ENCODE results near the gene FPGS. TPM values are rescaled to one million over a fixed set of nuclear protein-coding genes. Genes with fewer than 3 reads are reported as not detected.

FPGS gene
- total RNA-seq, 1 experiment from 2014 or later: 70.6 TPM

GRCh38 chr9:127855522-127855921 lies 52.8 kb downstream of the FPGS start:
- CTCF ChIA-PET: interaction anchor here (1.6 kb wide), 1 partner anchor 14 kb away, joined by 4 read pairs; no protein-coding TSS in a partner anchor
- TF ChIP-seq SP1 (IDR thresholded peaks at IDR 0.05; ENCODE audit: low read depth) (no peak), YY1 (IDR thresholded peaks at IDR 0.05; ENCODE audit: extremely low read depth, insufficient replicate concordance, low read depth, low read length) (no peak), POLR2A (IDR thresholded peaks at IDR 0.05; ENCODE audit: borderline replicate concordance, extremely low read depth, insufficient read depth, insufficient read length) (no peak), ATF3 (IDR thresholded peaks at IDR 0.05) (no peak), SRF (IDR thresholded peaks at IDR 0.05; ENCODE audit: low read depth) (no peak), ZNF274 (IDR thresholded peaks at IDR 0.05; ENCODE audit: low read depth, low read length) (no peak)

GRCh38 chr9:127856094-127856728 lies 53.5 kb downstream of the FPGS start:
- intact Hi-C loops (cut with micrococcal nuclease): no loop called here
- H4K20me1 ChIP-seq (ENCODE audit: insufficient read depth): no peaks in the 10 kb centered on the region

More at GRCh38 chr9:127855522-127855921, 52.8 kb downstream of the FPGS start:
- no peaks in the 10 kb centered on the region for H3K79me2 ChIP-seq (ENCODE audit: insufficient read depth, low read length)
- H3K4me1 ChIP-seq (ENCODE audit: control insufficient read depth in 1 of 2, insufficient read depth in 2 of 2, low read length in 2 of 2): no peaks in the 10 kb centered on the region
- no peaks in the 10 kb centered on the region for H3K9me2 ChIP-seq (ENCODE audit: insufficient read depth)
- RAD21 ChIA-PET (ENCODE audit: low non-redundant PET in 1 of 2, low total read pairs in 2 of 2, uncharacterized antibody in 2 of 2, unreplicated experiment in 2 of 2): no interaction called here
- no peak for DNase-seq (ENCODE audit: low read depth, low spot score)
- no peak overlapping the region for H2AFZ ChIP-seq (ENCODE audit: low read depth, low read length, poor library complexity, severe bottlenecking)
- no peak overlapping the region for H3K9ac ChIP-seq (ENCODE audit: low read length)
- intact Hi-C loops (cut with micrococcal nuclease): no loop called here
- ATAC-seq: no peak
- no TSS peak for BruUV-seq (replicated peaks)
- H4K20me1 ChIP-seq (ENCODE audit: insufficient read depth): no peaks in the 10 kb centered on the region
- no peaks in the 10 kb centered on the region for H3K9me3 ChIP-seq (ENCODE audit: control insufficient read depth in 1 of 2, insufficient read depth in 1 of 2, low read depth in 1 of 2, low read length in 2 of 2)
- no peaks in the 10 kb centered on the region for H3K36me3 ChIP-seq (ENCODE audit: control insufficient read depth in 1 of 2, insufficient read depth in 2 of 2, low read length in 2 of 2)
- no peak overlapping the region for H3K4me2 ChIP-seq (ENCODE audit: low read length)
- no peak overlapping the region for H3K27ac ChIP-seq (ENCODE audit: low read depth, low read length)
- H3K4me3 ChIP-seq (replicated peaks in 1 of 2; ENCODE audit: low read depth in 1 of 2, low read length in 2 of 2): no peak overlapping the region
- POLR2A ChIA-PET: no interaction called here
- H3K27me3 ChIP-seq (ENCODE audit: insufficient read depth, low read length): no peaks in the 10 kb centered on the region

More at GRCh38 chr9:127856094-127856728, 53.5 kb downstream of the FPGS start:
- no peaks in the 10 kb centered on the region for H3K4me1 ChIP-seq (ENCODE audit: control insufficient read depth in 1 of 2, insufficient read depth in 2 of 2, low read length in 2 of 2)
- ChIA-PET RAD21 (ENCODE audit: low non-redundant PET in 1 of 2, low total read pairs in 2 of 2, uncharacterized antibody in 2 of 2, unreplicated experiment in 2 of 2) (no interaction called here), CTCF (interaction anchor here (1.6 kb wide), 1 partner anchor 13 kb away, joined by 4 read pairs; no protein-coding TSS in a partner anchor), POLR2A (no interaction called here)
- no peak overlapping the region for H3K4me2 ChIP-seq (ENCODE audit: low read length)
- H3K4me3 ChIP-seq (replicated peaks in 1 of 2; ENCODE audit: low read depth in 1 of 2, low read length in 2 of 2): no peak overlapping the region
- H3K9ac ChIP-seq (ENCODE audit: low read length): no peak overlapping the region
- ATAC-seq (no peak), DNase-seq (ENCODE audit: low read depth, low spot score) (no peak)
- no peak overlapping the region for H2AFZ ChIP-seq (ENCODE audit: low read depth, low read length, poor library complexity, severe bottlenecking)
- no peaks in the 10 kb centered on the region for H3K9me2 ChIP-seq (ENCODE audit: insufficient read depth)
- no peaks in the 10 kb centered on the region for H3K9me3 ChIP-seq (ENCODE audit: control insufficient read depth in 1 of 2, insufficient read depth in 1 of 2, low read depth in 1 of 2, low read length in 2 of 2)
- no TSS peak for BruUV-seq (replicated peaks)
- no peak overlapping the region for H3K27ac ChIP-seq (ENCODE audit: low read depth, low read length)
- no peaks in the 10 kb centered on the region for H3K79me2 ChIP-seq (ENCODE audit: insufficient read depth, low read length)
- H3K27me3 ChIP-seq (ENCODE audit: insufficient read depth, low read length): no peaks in the 10 kb centered on the region
- TF ChIP-seq CEBPB (IDR thresholded peaks at IDR 0.05; ENCODE audit: low read depth) (no peak), SRF (IDR thresholded peaks at IDR 0.05; ENCODE audit: low read depth) (no peak), YY1 (IDR thresholded peaks at IDR 0.05; ENCODE audit: extremely low read depth, insufficient replicate concordance, low read depth, low read length) (no peak), TCF7L2 (IDR thresholded peaks at IDR 0.05; ENCODE audit: borderline replicate concordance, extremely low read depth, insufficient read depth, insufficient read length) (no peak), FOSL1 (IDR thresholded peaks at IDR 0.05; ENCODE audit: low read depth) (no peak), EGR1 (IDR thresholded peaks at IDR 0.05; ENCODE audit: low read depth) (no peak), JUND (IDR thresholded peaks at IDR 0.05) (no peak), SIN3A (IDR thresholded peaks at IDR 0.05; ENCODE audit: low read depth) (no peak), CBX3 (IDR thresholded peaks at IDR 0.05; ENCODE audit: low read depth) (no peak), SP1 (IDR thresholded peaks at IDR 0.05; ENCODE audit: low read depth) (no peak)
- H3K36me3 ChIP-seq (ENCODE audit: control insufficient read depth in 1 of 2, insufficient read depth in 2 of 2, low read length in 2 of 2): no peaks in the 10 kb centered on the region
